NT2/D1 (cell line): Measurements from ENCODE around the gene GTF3C6.

ENCODE experiments used
- SUZ12 ChIP-seq: IDR thresholded peaks from 2 replicates; pipeline ENCODE4 v1.6.1; 2011; ENCODE audit not compliant: insufficient read length, insufficient read depth; ENCODE audit errors: extremely low read depth
- YY1 ChIP-seq: IDR thresholded peaks from 2 replicates; pipeline ENCODE4 v1.6.1; 2011; ENCODE audit not compliant: insufficient read length, insufficient read depth
- ZNF274 ChIP-seq: IDR thresholded peaks from 2 replicates; pipeline ENCODE4 v1.6.1; 2011; ENCODE audit warnings: mild to moderate bottlenecking, low read depth, low read length

DNA sequence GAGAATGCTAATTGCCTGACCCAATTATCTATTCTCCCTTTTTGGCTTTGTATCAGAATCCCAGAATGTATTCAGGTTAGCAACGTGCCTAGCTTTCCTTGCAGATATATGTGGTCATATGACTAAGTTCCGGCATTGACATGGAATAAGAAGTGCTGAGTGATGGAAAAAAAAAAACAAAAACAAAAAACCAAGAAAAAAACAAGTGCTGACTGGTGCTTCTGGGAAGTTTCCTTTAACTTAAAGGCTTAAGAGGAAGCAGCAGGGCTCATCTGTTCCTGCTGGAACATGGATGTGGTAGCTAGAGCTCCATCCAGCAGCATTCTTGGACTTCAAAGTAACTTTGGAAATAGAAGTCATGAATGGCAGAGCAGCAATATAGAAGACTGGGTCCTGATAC, 13.0 kb downstream of the GTF3C6 start:
- TF ChIP-seq ZNF274, result no peak
- TF ChIP-seq YY1, result no peak
- TF ChIP-seq SUZ12, result no peak
